Fibroblast of lung (primary cell): ENCODE measurements around the gene PGPEP1. TPM values are rescaled to one million over a fixed set of nuclear protein-coding genes. Genes with fewer than 3 reads are reported as not detected.

ENCODE experiments used
- DNase-seq, 2 donors: peaks; one replicate each; pipeline versions ENCODE4 v3.0.0 to v3.0.0-alpha.2; 2010; ENCODE audit warnings: low read depth in 2 of 2
- H2AFZ ChIP-seq: 2 replicates; pipeline ENCODE4 v1.5.1; 2012; ENCODE audit warnings: low read length, control low read depth, inconsistent platforms
- H3K27ac ChIP-seq: 2 replicates; pipeline ENCODE4 v1.5.1; 2011; ENCODE audit warnings: low read length, control low read depth; ENCODE audit not compliant: insufficient read depth
- H3K27me3 ChIP-seq: 2 replicates; pipeline ENCODE4 v1.5.1; 2011; ENCODE audit warnings: mild to moderate bottlenecking, low read length; ENCODE audit not compliant: control insufficient read depth, insufficient read depth
- H3K36me3 ChIP-seq: 2 replicates; pipeline ENCODE4 v1.5.1; 2011; ENCODE audit warnings: low read length; ENCODE audit not compliant: control insufficient read depth, insufficient read depth
- H3K4me1 ChIP-seq: 2 replicates; pipeline ENCODE4 v1.5.1; 2011; ENCODE audit warnings: low read length; ENCODE audit not compliant: control insufficient read depth, insufficient read depth; ENCODE audit errors: extremely low read depth
- H3K4me2 ChIP-seq: 2 replicates; pipeline ENCODE4 v1.5.1; 2011; ENCODE audit warnings: low read length, control low read depth; ENCODE audit not compliant: insufficient read depth; ENCODE audit errors: extremely low read depth
- H3K4me3 ChIP-seq, 4 experiments: fragments of 200-600 bp in 1 of 4; sonication (generic) in 1 of 4; replicated peaks in 1 of 4; 2 replicates each; pipeline ENCODE4 v1.5.1; 2011 to 2016; ENCODE audit warnings: low read length in 4 of 4, low read depth in 3 of 4, mild to moderate bottlenecking in 3 of 4, control low read depth in 2 of 4, inconsistent platforms in 1 of 4, mixed read lengths in 1 of 4; ENCODE audit not compliant: insufficient read depth in 1 of 4; ENCODE audit errors: control extremely low read depth in 1 of 4
- H3K79me2 ChIP-seq: 2 replicates; pipeline ENCODE4 v1.5.1; 2012; ENCODE audit warnings: mild to moderate bottlenecking, low read length, inconsistent platforms; ENCODE audit not compliant: control insufficient read depth, insufficient read depth
- H3K9ac ChIP-seq: 2 replicates; pipeline ENCODE4 v1.5.1; 2011; ENCODE audit warnings: mild to moderate bottlenecking, low read length, control low read depth; ENCODE audit not compliant: insufficient read depth
- H3K9me3 ChIP-seq: 2 replicates; pipeline ENCODE4 v1.5.1; 2012; ENCODE audit warnings: low read depth, low read length; ENCODE audit not compliant: control insufficient read depth, insufficient read depth
- H4K20me1 ChIP-seq: 2 replicates; pipeline ENCODE4 v1.5.1; 2011; ENCODE audit warnings: low read length; ENCODE audit not compliant: control insufficient read depth, insufficient read depth; ENCODE audit errors: extremely low read depth
- EZH2 ChIP-seq: IDR thresholded peaks from 2 replicates; pipeline ENCODE4 v1.5.1; 2012; ENCODE audit warnings: low read length, control low read depth, mild to moderate bottlenecking; ENCODE audit errors: missing control alignments
- polyA plus RNA-seq, 2 donors: library from polyadenylated mRNA; depleted of rRNA in 1 of 2; stranded (reverse) in 1 of 2; unstranded in 1 of 2; fragments of >200 nt; gene quantifications; 2 replicates each; pipeline ENCODE4 v1.2.1, GENCODE V29; 2011 to 2012; ENCODE audit warnings: missing spikeins in 1 of 2
- total RNA-seq: library from RNA; depleted of rRNA; stranded (reverse); fragments of >200 nt; gene quantifications from 2 replicates; pipeline ENCODE4 v1.2.1, GENCODE V29; 2014
- TF ChIP-seq, protein P1 (sequence below), 2 donors: IDR thresholded peaks in 1 of 2; conservative IDR thresholded peaks in 1 of 2; 1 replicate in 1 of 2; 2 replicates in 1 of 2; pipeline ENCODE4 v1.5.1; 2011 to 2012; ENCODE audit warnings: low read length in 2 of 2, control low read depth in 1 of 2, inconsistent platforms in 1 of 2, low read depth in 1 of 2, mild to moderate bottlenecking in 1 of 2

PGPEP1 gene
- total and polyA plus RNA-seq, 2 donors (not counting 1 experiment from before 2014, with no cell fraction given) = 17.0 to 78.8 TPM

DNA sequence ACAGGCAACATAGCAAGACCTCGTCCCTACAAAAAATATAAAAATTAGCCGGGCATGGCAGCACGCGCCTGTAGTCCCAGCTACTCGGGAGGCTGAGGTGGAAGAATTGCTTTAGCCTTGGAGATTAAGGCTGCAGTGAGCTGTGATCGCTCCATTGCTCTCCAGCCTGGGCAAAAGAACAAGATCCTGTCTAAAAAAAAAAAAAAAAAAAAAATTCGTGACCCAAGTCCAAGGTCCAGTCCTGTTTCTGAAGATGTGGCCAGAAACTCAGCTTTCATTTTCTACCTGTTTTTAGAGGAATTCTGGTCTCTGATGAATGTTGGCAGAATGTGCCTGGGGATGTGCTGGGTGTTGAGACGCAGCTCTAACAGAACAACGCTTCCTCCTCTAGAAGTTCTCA, 1.9 kb upstream of the PGPEP1 start:
- H4K20me1 ChIP-seq = no peaks in the 10 kb centered on the region
- no peaks in the 10 kb centered on the region for H3K79me2 ChIP-seq
- H3K4me2 ChIP-seq = no peak overlapping the region
- no peak overlapping the region for H2AFZ ChIP-seq
- TF ChIP-seq, protein P1, sequence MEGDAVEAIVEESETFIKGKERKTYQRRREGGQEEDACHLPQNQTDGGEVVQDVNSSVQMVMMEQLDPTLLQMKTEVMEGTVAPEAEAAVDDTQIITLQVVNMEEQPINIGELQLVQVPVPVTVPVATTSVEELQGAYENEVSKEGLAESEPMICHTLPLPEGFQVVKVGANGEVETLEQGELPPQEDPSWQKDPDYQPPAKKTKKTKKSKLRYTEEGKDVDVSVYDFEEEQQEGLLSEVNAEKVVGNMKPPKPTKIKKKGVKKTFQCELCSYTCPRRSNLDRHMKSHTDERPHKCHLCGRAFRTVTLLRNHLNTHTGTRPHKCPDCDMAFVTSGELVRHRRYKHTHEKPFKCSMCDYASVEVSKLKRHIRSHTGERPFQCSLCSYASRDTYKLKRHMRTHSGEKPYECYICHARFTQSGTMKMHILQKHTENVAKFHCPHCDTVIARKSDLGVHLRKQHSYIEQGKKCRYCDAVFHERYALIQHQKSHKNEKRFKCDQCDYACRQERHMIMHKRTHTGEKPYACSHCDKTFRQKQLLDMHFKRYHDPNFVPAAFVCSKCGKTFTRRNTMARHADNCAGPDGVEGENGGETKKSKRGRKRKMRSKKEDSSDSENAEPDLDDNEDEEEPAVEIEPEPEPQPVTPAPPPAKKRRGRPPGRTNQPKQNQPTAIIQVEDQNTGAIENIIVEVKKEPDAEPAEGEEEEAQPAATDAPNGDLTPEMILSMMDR (conservative IDR thresholded peaks at IDR 0.05 in 1 of 2, IDR thresholded peaks at IDR 0.05 in 1 of 2; ENCODE audit: low read depth in 1 of 2, low read length in 2 of 2) = no peak
- no peak for TF ChIP-seq EZH2
- peaks cover 4% of the 10 kb centered on the region for H3K4me1 ChIP-seq
- no peaks in the 10 kb centered on the region for H3K27me3 ChIP-seq
- no peak overlapping the region for H3K27ac ChIP-seq
- peaks cover 2% of the 10 kb centered on the region for H3K36me3 ChIP-seq
- DNase-seq = no peak
- no peaks in the 10 kb centered on the region for H3K9me3 ChIP-seq
- H3K4me3 ChIP-seq = no peak overlapping the region
- H3K9ac ChIP-seq = no peak overlapping the region

DNA sequence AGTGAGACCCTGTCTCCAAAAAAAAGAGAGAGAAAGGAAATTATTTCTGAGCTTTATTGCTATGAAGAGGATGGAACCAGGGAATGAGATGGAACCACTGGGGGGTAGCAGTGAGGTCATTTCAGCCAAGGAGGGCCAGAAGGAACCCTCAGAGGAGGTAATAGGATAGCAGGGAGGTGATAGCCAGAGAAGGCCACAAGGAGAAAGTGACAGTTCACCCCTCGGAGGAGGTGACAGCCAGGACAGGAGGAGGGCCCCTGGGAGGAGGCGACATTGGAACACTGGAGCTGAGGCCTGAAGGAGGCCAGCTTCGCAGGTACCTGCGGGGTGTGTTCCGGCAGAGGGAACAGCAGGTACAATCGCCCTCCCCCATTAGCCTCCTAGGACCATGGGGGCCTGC, 675 bp upstream of the PGPEP1 start:
- DNase-seq = no peak
- peaks cover 6% of the 10 kb centered on the region for H3K4me1 ChIP-seq
- H3K79me2 ChIP-seq = no peaks in the 10 kb centered on the region
- H3K9me3 ChIP-seq = no peaks in the 10 kb centered on the region
- no peaks in the 10 kb centered on the region for H4K20me1 ChIP-seq
- TF ChIP-seq, protein P1 (conservative IDR thresholded peaks at IDR 0.05 in 1 of 2, IDR thresholded peaks at IDR 0.05 in 1 of 2; ENCODE audit: low read depth in 1 of 2, low read length in 2 of 2) = peak; percentile 28 to 32
- no peak for TF ChIP-seq EZH2
- H3K36me3 ChIP-seq = peaks cover 2% of the 10 kb centered on the region
- H3K27me3 ChIP-seq = no peaks in the 10 kb centered on the region
- H3K4me3 ChIP-seq = peak overlapping the region in 2 of 4 experiments; percentile 64 to 89
- no peak overlapping the region for H2AFZ ChIP-seq
- H3K27ac ChIP-seq = no peak overlapping the region
- no peak overlapping the region for H3K9ac ChIP-seq
- H3K4me2 ChIP-seq = peak overlapping the region; percentile 73

DNA sequence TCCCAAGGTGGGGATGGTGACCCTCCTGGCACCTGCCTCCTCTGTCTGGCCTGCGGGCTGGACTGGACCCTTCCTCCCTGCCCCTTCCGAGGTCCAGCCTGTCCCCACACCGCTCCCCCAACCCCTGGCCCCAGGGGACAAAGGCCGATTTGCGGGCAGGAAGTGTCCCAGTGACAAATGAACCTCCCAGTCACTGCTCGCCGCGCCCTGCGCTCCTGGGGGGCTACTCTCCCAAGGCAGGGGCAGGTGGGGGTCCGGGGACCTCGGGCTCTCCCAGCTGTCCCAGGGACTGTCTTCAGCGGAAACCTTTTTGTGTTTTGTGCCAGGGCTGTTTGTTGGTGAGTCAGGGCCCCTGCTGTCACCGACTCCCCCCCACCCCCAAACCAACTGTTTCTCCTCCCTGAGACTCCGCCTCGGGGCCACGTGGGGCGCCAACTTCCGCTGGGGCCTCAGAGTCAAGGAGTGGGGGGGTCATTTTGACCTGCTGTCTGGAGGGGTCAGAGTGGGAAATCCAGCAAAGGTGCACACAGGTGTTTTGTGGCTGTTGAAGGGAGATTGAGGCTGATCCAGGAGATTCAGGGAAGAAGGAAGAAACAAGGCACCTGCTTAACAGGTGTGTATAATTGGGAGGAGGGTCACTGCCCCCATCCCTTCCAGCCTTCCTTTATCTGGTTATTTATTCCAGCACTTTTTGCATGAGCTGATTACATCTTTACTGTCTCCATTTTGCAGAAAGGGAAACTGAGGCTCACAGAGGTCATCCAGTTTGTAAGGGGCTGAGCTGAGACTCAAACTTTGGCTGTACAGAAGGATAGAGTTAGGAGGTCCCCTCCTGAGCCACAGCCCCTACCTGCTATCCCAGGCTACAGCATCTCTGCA, 831 bp downstream of the PGPEP1 start:
- DNase-seq = peak in 1 of 2 donors; percentile 48
- no peaks in the 10 kb centered on the region for H3K9me3 ChIP-seq
- TF ChIP-seq, protein P1 (conservative IDR thresholded peaks at IDR 0.05 in 1 of 2, IDR thresholded peaks at IDR 0.05 in 1 of 2; ENCODE audit: low read depth in 1 of 2, low read length in 2 of 2) = no peak
- TF ChIP-seq EZH2 = no peak
- no peaks in the 10 kb centered on the region for H3K27me3 ChIP-seq
- peak overlapping the region; percentile 27 for H3K27ac ChIP-seq
- peak overlapping the region; percentile 85 for H3K4me2 ChIP-seq
- H3K9ac ChIP-seq = peak overlapping the region; percentile 63
- peaks cover 6% of the 10 kb centered on the region for H3K4me1 ChIP-seq
- no peaks in the 10 kb centered on the region for H4K20me1 ChIP-seq
- peaks cover 2% of the 10 kb centered on the region for H3K36me3 ChIP-seq
- peak overlapping the region; percentile 64 to 89 (median 81) for H3K4me3 ChIP-seq
- H2AFZ ChIP-seq = peak overlapping the region; percentile 30
- H3K79me2 ChIP-seq = no peaks in the 10 kb centered on the region
